Osteoblast (primary cell): Measurements from ENCODE around the gene P2RY14. TPM values are rescaled to one million over a fixed set of nuclear protein-coding genes. Genes with fewer than 3 reads are reported as not detected.

Experiments
- DNase-seq: peaks from one replicate; pipeline ENCODE4 v3.0.0; 2011; ENCODE audit warnings: low spot score, mixed read lengths; ENCODE audit not compliant: insufficient read length; ENCODE audit errors: missing footprints
- H2AFZ ChIP-seq: 2 replicates; pipeline ENCODE4 v1.6.0; 2011; ENCODE audit warnings: mild to moderate bottlenecking, low read length
- H3K27ac ChIP-seq: 2 replicates; pipeline ENCODE4 v1.5.1; 2011; ENCODE audit warnings: mild to moderate bottlenecking, low read depth, low read length, moderate library complexity
- H3K27me3 ChIP-seq: 2 replicates; pipeline ENCODE4 v1.6.0; 2012; ENCODE audit warnings: mild to moderate bottlenecking, control low read depth, inconsistent platforms, low read length, moderate library complexity; ENCODE audit not compliant: insufficient read depth
- H3K36me3 ChIP-seq: 2 replicates; pipeline ENCODE4 v1.5.1; 2011; ENCODE audit warnings: mild to moderate bottlenecking, low read length, control low read depth, moderate library complexity; ENCODE audit not compliant: insufficient read depth
- H3K4me1 ChIP-seq: 2 replicates; pipeline ENCODE4 v1.5.1; 2011; ENCODE audit warnings: mild to moderate bottlenecking, low read length, control low read depth, moderate library complexity; ENCODE audit not compliant: insufficient read depth
- H3K4me2 ChIP-seq: 2 replicates; pipeline ENCODE4 v1.6.0; 2011; ENCODE audit warnings: mild to moderate bottlenecking, low read length; ENCODE audit not compliant: insufficient read depth
- H3K4me3 ChIP-seq: fragments of 200-600 bp; sonication (generic); 3 replicates; pipeline ENCODE4 v1.5.1; 2012; ENCODE audit warnings: mild to moderate bottlenecking, low read length, inconsistent platforms; ENCODE audit not compliant: insufficient read depth
- H3K79me2 ChIP-seq: 2 replicates; pipeline ENCODE4 v1.6.0; 2012; ENCODE audit warnings: mild to moderate bottlenecking, low read length, control low read depth, inconsistent platforms; ENCODE audit not compliant: insufficient read depth
- H3K9me3 ChIP-seq: 2 replicates; pipeline ENCODE4 v1.5.1; 2011; ENCODE audit warnings: low read depth, low read length, control low read depth
- H4K20me1 ChIP-seq: 2 replicates; pipeline ENCODE4 v1.6.0; 2012; ENCODE audit warnings: mild to moderate bottlenecking, low read length, control low read depth; ENCODE audit not compliant: insufficient read depth
- CTCF ChIP-seq: IDR thresholded peaks from 2 replicates; pipeline ENCODE4 v1.5.1; 2011; ENCODE audit warnings: mild to moderate bottlenecking, low read depth, low read length, moderate library complexity; ENCODE audit errors: extremely low read depth
- total RNA-seq: library from RNA; depleted of rRNA; stranded (reverse); fragments of >200 nt; gene quantifications from 2 replicates; pipeline ENCODE4 v1.2.3, GENCODE V29; 2012

Gene P2RY14
- not detected in 2 replicates for total RNA-seq

GRCh38 chr3:151278230-151278629, at the start of gene P2RY14:
Gene P2RY14 (minus strand): TSS chr3:151278542. CDS start chr3:151214316, 64,226 bp downstream.
- Histone ChIP-seq H3K4me3 (no peak within 1 kb of the TSS), H2AFZ (no peak within 1 kb of the TSS), H3K4me2 (no peak within 1 kb of the TSS), H3K27ac (no peak within 1 kb of the TSS), H3K79me2 (no peaks in the 10 kb centered on the region), H4K20me1 (no peaks in the 10 kb centered on the region), H3K9me3 (no peaks in the 10 kb centered on the region), H3K27me3 (peaks cover 4% of the 10 kb centered on the region), H3K36me3 (no peaks in the 10 kb centered on the region), H3K4me1 (no peaks in the 10 kb centered on the region)
- TF ChIP-seq CTCF = no peak
- no peak for DNase-seq

- peak overlapping the region; percentile 57 for H3K4me2 ChIP-seq
- H3K27ac ChIP-seq = no peak overlapping the region
- peak; percentile 73 for TF ChIP-seq CTCF
- H3K9me3 ChIP-seq = no peaks in the 10 kb centered on the region
- H4K20me1 ChIP-seq = no peaks in the 10 kb centered on the region
- no peaks in the 10 kb centered on the region for H3K27me3 ChIP-seq
- no peaks in the 10 kb centered on the region for H3K4me1 ChIP-seq
- no peak overlapping the region for H3K4me3 ChIP-seq
- H3K36me3 ChIP-seq = no peaks in the 10 kb centered on the region
- H3K79me2 ChIP-seq = no peaks in the 10 kb centered on the region
- DNase-seq = peak; percentile 30
- no peak overlapping the region for H2AFZ ChIP-seq
These were observed 49.3 kb upstream of the P2RY14 start for GRCh38 chr3:151327571-151328198.

- peaks cover 26% of the 10 kb centered on the region for H3K4me1 ChIP-seq
- no peak overlapping the region for H3K4me2 ChIP-seq
- no peaks in the 10 kb centered on the region for H4K20me1 ChIP-seq
- no peaks in the 10 kb centered on the region for H3K27me3 ChIP-seq
- H3K9me3 ChIP-seq = no peaks in the 10 kb centered on the region
- no peaks in the 10 kb centered on the region for H3K36me3 ChIP-seq
- TF ChIP-seq CTCF = no peak
- H3K27ac ChIP-seq = no peak overlapping the region
- H3K4me3 ChIP-seq = no peak overlapping the region
- no peaks in the 10 kb centered on the region for H3K79me2 ChIP-seq
- DNase-seq = no peak
- no peak overlapping the region for H2AFZ ChIP-seq
These were observed 44.2 kb upstream of the P2RY14 start for GRCh38 chr3:151322511-151322910.

GRCh38 chr3:151321526-151321925, 43.2 kb upstream of the P2RY14 start:
- no peak for TF ChIP-seq CTCF
- Histone ChIP-seq H3K4me1 (peaks cover 31% of the 10 kb centered on the region), H3K9me3 (no peaks in the 10 kb centered on the region), H3K4me2 (no peak overlapping the region), H3K4me3 (no peak overlapping the region), H3K36me3 (no peaks in the 10 kb centered on the region), H3K27me3 (no peaks in the 10 kb centered on the region), H3K27ac (no peak overlapping the region), H2AFZ (no peak overlapping the region), H3K79me2 (no peaks in the 10 kb centered on the region), H4K20me1 (no peaks in the 10 kb centered on the region)
- DNase-seq = peak; percentile 11
